Stimulated activated CD4-positive, alpha-beta T cell treated with anti-CD3 and anti-CD28 coated beads, TNF-alpha, amount 100 ng/mL, for 24 hours (primary cell): ENCODE data around the gene PAQR7.

ENCODE experiments used
- DNase-seq, 3 experiments: peaks; one replicate each; pipeline ENCODE4 v3.0.0-alpha.2; 2020; ENCODE audit warnings: low read depth in 3 of 3

The PAQR7 gene, protein sequence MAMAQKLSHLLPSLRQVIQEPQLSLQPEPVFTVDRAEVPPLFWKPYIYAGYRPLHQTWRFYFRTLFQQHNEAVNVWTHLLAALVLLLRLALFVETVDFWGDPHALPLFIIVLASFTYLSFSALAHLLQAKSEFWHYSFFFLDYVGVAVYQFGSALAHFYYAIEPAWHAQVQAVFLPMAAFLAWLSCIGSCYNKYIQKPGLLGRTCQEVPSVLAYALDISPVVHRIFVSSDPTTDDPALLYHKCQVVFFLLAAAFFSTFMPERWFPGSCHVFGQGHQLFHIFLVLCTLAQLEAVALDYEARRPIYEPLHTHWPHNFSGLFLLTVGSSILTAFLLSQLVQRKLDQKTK

GRCh38 chr1:25875154-25875855 lies at the start of gene PAQR7:
Gene PAQR7, minus strand, starts transcription at chr1:25875708. Its CDS starts 11,869 bp downstream, at chr1:25863839.
- peak in 2 of 3 experiments; percentile 31 to 66 for DNase-seq

GRCh38 chr1:25924454-25924853 lies 48.9 kb upstream of the PAQR7 start:
- DNase-seq = no peak

- peak in 1 of 3 experiments; percentile 19 for DNase-seq
These were observed 47.6 kb upstream of the PAQR7 start for GRCh38 chr1:25922971-25923552.

DNA sequence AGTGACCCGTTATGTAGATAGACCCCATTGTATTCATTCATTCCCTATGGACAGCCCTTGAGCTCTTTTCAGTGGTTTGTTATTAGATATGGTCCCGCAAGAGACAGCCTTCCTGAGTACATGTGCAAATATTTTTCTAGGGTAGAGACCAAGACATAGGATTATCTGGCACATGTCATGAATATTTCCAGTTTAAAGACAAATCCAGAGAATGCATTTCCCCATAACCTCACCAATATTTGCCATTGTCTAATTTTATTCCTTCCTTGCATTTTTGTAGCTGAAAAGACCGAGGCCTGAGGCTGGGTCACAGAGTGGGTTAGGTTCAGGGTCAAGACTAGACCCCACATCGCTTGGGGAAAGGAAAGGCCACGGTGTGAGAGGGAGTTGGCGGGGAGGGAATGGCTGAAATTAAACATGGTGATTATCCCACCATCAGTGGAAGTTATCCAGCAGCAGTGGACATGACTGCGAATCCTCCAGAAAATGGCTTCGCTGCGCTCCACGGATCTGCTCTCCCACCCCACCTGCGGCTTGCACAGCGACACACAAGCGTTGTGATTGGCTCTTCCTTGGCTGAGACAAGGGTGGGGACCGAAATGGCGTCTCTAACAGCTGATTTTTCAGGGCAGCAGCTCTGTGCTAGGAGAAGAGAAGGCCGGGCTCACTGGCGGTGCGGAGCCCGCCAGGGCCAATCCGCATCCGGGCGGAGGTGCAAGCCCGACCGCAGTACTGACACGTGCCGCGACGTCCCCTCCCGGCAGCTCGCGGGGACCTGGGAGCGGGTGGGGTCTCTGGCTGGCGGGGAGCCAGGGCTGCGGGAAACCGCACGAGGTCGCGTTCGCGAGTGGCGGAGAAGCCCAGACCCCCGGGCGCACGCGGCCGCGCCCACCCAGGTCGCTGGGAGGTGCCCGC lies 46.8 kb upstream of the PAQR7 start:
- peak in 1 of 3 experiments; percentile 35 for DNase-seq

- DNase-seq = no peak
These were observed 43.1 kb upstream of the PAQR7 start for GRCh38 chr1:25918615-25919014.

DNA sequence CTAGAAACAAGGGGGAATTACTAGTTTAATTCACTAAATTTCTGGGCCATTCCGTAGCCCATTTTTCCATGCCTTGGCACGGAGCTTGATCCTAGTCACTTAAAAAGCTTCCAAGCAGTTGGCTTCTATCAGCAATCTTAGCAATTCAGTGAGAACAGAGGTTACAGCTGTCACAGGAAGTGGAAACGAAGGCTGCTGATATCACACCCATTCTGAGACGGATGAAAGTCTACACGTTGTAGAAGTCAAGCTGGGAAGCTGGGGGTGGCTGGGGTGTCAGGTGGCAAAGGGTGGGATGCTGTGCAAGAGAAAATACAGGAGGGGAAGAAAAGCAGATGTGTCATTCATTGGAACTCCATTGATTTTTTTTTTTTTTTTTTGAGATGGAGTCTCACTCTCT lies 42.5 kb upstream of the PAQR7 start:
- DNase-seq = no peak

GRCh38 chr1:25916460-25916859 lies 41.0 kb upstream of the PAQR7 start:
- DNase-seq = no peak

DNA sequence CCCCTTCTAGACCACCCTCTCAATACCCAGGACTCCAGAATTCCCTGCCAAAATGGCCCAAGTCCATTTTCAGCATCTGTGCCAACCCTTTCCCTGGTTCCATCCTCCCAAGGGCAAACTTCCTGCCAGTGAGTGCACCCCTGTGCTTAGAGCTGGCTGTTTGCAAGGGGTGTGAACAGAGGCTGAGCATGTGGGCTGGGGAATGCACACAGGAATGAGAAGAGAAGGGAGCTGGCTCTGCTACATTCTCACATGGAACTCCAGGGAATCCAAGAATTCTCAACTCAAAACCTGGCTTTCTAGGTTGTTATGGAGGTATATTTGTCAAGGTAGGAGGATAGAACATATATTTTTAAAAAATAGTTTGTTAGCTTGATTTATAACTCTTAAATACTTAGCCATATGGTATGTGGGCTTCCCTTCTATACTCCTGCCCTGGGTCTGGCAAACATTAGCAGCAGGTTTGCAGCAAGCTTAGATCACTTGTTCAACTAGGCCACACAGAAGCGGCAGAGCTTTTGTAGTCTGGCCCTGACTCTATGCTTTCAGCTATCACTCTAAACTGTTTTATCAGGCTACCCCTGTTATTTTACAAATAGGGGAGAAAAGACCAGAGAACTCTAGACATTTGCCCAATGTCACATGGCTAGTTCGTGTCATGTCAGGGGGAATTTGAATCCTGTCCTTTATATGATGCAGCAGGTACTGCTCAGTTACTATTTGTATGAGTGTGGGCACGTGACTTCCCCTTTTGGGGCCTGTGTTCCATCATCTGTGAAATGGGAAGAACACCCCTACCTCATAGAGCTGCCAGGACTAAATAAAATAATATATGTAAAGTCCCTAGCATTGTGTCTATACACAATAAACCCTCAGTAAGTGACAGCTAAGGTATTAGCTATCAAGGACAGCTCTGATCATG lies 38.8 kb upstream of the PAQR7 start:
- no peak for DNase-seq

DNA sequence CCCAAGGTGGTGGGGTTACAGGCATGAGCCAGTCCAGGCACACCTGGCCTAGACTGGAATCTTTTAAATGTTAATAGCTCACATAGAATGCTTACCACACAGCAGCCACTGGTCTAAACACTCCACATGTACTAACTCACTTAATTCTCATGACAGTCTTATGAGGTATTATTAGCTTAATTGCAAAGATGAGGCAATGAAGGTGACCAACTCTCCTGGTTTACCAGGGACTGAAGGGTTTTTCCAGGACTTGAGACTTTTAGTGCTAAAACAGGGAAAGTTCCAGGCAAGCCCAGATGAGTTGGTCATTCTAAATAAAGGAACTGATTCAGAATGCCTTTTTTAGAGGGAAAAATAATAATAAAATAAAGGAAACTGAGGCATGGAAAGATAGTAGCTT lies 37.7 kb upstream of the PAQR7 start:
- DNase-seq = no peak

DNA sequence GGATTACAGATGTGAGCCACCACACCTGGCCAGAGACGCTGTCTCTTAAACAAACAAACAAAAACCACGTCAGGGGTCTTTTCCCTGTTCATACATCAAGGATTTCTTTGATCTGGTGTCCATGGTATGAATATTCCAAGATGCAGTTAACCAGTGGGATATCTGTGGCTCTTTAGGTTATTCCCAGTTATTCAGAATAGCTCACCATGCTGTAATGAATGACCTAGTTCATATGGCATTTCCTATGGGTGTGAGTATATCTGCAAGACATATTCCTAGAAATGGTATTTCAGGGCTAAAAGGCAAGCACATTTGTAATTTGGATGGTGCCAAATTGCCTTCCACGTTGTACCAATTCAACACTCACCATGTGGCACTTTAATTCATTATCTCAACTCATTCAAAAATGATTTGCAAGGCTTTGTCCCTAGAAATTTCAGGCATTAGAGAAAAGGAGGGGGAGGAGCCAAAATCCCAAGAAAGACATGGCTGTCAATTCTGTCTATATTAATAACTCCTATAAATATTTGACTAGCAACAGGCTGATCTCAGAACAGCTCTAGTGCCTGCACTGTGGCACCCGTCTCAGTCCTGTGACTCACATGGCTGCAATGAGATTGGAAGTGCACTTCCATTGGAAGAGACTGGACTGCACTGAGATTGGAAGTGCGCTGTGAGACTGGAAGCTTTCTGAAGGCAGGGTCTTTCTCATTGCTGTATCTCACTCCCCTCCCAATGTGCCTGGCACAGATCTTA lies 36.7 kb upstream of the PAQR7 start:
- DNase-seq = no peak

DNA sequence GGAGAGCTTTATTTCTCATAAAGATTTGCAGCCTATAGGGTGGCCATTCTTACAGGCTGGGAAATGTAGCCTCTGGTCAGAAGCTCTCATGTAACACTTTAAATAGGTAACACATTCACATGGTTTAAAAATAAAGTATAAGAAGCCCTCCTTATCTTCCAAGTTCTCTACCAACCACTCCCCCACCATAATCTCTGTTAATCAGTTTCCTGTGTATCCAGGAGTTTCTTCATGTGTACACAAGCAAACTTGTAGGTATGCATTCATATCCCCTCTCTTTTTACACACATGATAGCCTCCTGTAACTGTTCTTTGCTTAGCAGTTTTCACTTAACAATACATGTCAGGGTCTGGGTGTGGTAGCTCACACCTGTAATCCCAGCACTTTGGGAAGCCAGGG lies 35.7 kb upstream of the PAQR7 start:
- DNase-seq = no peak

GRCh38 chr1:25909040-25909439 lies 33.5 kb upstream of the PAQR7 start:
- DNase-seq = no peak

DNA sequence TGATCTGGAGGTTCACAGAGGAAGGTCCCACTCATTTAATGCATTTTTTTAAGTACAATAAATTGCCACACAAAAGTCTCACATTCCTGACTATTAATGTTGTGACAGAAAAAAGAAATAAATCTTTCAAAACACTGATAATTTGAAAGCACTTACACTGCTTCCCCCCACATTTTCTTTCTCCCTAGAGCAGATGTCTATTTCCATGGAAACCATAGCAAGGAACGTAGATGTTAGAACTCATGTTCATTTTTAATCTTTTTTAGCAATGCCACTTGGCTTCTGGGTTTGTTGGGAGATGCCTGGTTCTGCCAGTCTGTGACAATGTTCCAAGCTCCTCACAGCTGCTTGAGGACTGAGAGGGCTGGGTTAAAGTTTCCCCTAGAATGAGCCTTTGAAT lies 32.7 kb upstream of the PAQR7 start:
- DNase-seq = no peak

DNA sequence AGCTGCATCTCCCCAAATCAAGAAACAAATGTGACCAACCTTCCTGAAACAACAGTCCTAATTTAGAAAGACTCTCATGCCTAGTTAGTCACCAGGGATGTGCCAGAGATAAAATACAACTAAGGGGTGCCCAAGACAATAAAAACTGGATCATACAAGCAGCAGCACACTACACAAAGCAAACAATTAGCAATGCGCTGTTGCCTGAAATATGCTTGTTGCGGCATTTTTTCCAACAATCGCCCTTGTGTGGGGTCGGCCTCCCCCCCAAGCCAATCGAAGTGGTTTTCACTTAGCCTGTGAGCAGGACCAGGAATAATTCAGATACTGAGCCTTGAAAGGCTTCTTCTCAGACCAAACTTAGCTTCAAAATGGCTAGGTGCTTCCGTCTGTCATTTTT lies 32.1 kb upstream of the PAQR7 start:
- no peak for DNase-seq

DNA sequence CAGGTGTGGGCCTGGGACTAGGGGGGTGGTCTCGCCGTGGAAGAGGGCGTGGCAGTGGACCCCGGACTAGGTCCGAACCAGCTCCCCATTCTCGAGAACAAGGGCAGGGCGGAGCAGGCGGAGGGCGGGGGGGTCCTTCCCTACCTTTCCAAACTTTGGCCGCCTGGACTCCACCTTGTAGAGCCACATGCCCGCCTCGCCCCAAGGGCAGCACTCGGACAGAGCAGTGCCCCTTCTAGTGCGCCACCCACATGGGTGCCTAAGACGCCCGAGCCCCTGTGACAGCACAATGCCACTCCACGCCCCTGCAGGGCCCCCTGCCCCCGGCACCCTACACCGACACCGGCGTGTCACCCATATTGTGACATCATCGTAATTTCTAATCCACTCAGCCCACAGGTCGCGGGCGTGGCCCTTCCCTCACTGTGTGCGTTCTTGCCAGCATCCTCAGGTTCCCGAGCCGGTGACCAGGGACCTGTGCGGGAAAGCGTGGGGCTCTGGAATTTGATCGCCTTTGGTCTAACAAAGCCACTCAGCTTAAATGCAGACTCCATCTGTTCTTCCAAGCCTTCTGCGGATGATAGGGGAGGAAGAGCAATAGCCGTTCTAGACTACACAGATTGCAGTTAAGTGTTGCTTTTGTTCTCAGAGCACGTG lies 31.3 kb upstream of the PAQR7 start:
- peak in 1 of 3 experiments; percentile 26 for DNase-seq

DNA sequence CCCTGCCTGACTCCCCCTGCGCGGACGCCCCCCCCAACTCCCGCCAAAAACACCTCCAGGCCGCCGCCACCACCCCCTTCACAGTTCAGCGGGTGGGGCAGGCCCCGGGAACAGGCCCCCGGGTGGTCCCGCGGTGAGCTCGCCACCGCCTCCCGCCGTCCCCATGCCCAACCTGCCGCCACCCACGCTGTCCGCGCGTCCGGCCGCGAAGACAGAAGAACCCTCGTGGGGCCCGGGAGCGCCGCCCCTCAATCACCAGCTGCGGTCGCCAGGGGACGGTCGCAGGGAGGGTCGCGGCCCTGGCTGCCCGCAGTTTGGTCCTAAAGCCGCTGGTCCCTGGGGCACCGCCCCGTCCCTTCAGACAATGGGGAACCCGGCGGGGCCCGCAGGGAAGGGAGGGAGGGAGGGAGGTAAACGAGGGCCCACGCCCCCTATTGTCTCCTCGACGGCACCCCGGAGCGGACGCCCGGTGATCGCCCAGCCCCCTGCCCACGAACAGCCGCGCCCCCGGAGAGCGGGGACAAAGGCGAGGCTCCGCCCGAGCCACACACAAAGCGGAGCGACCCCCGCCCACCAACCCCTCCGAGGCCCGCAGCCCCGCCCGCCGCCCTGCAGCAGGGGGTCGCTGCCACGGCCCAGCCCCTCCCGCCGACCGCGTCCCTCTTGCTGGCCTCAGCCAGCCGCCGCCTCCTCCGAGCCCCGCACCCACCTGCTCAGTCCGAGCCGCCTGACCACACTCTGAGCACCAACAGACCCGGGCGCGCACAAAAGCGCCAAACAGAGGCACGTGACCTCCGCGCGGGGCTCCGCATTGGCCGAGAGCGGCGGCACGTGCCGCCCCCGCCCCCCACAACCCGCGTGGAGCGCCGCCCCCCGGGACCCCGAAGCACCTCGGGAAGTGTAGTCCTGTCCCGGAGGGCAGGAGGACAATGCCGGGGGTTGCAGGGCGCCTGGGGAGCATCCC lies 30.5 kb upstream of the PAQR7 start, which contains the start of gene STMN1:
TSS of gene STMN1 (minus strand) at position 740 of the 964 bp plus-strand sequence. CDS start 1,743 bp downstream, outside the sequence.
- peak; percentile 78 to 94 (median 80) for DNase-seq

DNA sequence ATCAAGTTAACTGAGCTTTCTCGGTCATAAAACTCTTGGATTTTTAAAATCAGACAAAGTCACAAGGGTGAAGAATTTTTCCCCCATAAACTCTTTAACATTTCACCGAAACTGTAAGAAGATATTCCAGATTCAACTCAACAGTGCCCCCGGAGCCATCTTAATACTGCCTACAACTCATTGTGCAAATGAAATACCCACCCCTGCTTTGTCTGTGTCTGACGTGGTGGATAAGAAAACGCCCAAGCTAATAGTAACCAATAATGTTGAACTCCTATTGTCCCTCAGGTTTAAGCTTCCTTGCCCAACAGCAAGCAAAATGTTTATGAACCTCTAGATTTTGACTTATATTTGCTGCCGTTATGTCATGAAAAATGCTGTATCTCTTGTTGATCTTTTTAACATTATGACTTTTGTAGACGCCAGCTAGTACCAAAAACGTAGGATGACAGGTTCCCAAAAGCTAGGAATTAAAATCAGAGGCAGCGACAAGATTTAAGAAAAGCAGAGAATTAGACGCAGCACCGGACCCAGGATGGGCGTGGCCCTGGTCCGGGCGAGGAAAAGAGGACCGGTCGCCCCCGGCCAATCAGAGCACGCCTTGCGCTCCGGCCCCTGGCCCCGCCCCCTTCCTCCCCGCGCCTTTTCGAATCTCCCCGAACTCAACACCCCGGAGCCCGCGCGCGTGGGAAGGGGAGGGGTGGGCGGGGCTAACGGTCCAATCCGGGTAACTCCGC lies 29.6 kb upstream of the PAQR7 start:
- peak; percentile 87 to 99 (median 87) for DNase-seq
